ENCODE results near the gene PDXK. TPM values are rescaled to one million over a fixed set of nuclear protein-coding genes. Genes with fewer than 3 reads are reported as not detected.
A peak's percentile ranks its signal among the peaks of the same experiment; 100 is the strongest.

Gene PDXK
- total RNA-seq, 1 experiment from 2014 or later, result 210 TPM

DNA sequence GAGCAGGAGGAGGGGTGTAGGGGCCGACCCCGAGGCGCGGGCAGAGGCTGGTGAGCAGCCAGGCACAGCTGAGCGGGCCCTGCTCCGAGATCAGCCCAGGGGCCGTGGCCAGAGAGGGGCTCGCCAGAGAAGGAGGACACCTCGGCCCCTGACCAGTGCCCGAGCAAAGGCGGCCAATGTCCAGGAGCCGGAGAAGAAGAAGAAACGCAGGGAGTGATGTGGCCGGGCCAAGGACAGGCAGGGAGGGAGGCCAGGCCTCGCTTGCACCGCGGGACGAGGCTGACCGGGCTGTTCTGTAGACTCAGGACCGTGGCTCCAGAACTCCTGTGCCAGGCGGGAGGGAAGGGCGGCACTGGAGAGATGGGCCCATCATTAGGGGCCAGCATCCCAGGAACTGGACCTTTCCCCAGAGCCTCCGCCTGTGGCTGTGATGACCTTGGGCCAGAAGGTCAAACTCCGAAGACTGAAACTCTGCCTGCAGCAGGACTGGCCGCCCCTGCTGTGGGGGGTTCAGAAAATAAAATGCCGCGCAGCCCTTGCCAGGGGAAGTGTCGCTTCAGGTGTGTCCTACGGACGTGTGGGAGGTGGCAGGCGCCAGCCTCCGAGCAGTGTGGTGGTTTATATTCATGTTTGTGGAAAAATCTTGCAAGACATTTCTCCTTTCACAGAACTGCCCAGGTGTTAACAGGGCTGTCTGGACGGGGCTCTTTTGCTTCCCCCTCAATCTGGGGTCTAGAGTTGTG is 84.8 kb downstream of the PDXK start:
- Mint-ChIP-seq H3K4me3 (ENCODE audit: unreplicated experiment) (no peak overlapping the region), H3K27me3 (ENCODE audit: insufficient read depth, unreplicated experiment) (no peaks in the 10 kb centered on the region), H3K36me3 (ENCODE audit: insufficient read depth, unreplicated experiment) (peaks cover 41% of the 10 kb centered on the region), H3K4me1 (ENCODE audit: insufficient read depth, unreplicated experiment) (peaks cover 4% of the 10 kb centered on the region), H3K27ac (ENCODE audit: low read depth, unreplicated experiment) (no peak overlapping the region), H3K9me3 (ENCODE audit: unreplicated experiment) (no peaks in the 10 kb centered on the region)
- POLR2A ChIA-PET, result interaction anchor here (0.6 kb wide), 1 partner anchor 15 kb away, joined by 3 read pairs; no protein-coding TSS in a partner anchor
- DNase-seq (ENCODE audit: unreplicated experiment), result no peak
- CTCF ChIA-PET, result interaction anchor here (1.3 kb wide), 1 partner anchor 14 kb away, joined by 3 read pairs; the partner anchor contains the start of gene RRP1
- intact Hi-C loops (cut with micrococcal nuclease), result no loop called here
- BruUV-seq (replicated peaks), result TSS peak; percentile 27
- TF ChIP-seq, protein P1, sequence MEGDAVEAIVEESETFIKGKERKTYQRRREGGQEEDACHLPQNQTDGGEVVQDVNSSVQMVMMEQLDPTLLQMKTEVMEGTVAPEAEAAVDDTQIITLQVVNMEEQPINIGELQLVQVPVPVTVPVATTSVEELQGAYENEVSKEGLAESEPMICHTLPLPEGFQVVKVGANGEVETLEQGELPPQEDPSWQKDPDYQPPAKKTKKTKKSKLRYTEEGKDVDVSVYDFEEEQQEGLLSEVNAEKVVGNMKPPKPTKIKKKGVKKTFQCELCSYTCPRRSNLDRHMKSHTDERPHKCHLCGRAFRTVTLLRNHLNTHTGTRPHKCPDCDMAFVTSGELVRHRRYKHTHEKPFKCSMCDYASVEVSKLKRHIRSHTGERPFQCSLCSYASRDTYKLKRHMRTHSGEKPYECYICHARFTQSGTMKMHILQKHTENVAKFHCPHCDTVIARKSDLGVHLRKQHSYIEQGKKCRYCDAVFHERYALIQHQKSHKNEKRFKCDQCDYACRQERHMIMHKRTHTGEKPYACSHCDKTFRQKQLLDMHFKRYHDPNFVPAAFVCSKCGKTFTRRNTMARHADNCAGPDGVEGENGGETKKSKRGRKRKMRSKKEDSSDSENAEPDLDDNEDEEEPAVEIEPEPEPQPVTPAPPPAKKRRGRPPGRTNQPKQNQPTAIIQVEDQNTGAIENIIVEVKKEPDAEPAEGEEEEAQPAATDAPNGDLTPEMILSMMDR (IDR thresholded peaks at IDR 0.05; ENCODE audit: unreplicated experiment), result no peak

DNA sequence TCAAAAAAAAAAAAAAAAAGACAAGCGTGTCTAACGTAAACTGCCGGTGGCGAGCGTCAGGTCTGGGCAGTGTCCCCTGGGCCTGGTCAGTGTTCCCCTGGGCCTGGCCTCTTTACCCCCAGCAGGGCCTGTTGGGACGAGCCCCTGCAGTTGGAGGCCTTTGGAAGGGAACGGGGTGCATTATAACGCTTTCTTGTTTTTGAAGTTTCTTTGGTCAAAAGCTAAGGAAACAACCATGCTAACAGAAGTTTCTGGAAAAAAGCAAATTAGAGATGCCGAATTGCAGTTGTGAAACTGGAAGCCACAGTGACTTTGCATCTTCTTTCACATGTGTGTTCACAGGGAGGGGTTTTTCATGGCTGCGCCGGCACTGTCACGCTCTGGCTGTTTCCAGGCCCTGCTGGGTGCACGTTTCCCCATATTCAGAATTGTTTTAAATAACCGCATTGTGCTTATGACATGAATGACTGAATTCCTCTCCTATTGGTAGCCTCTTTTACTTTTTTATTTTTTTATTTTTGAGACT is 86.4 kb downstream of the PDXK start:
- ChIA-PET CTCF (interaction anchor here (0.9 to 1.6 kb wide), 3 partner anchors 11 to 170 kb away, joined by 3 to 5 read pairs (median 3); no protein-coding TSS in a partner anchor), POLR2A (interaction anchor here (1.0 kb wide), 1 partner anchor 58 kb away, joined by 4 read pairs; no protein-coding TSS in a partner anchor)
- no peaks in the 10 kb centered on the region for H3K27me3 Mint-ChIP-seq (ENCODE audit: insufficient read depth, unreplicated experiment)
- DNase-seq (ENCODE audit: unreplicated experiment), result no peak
- H3K9me3 Mint-ChIP-seq (ENCODE audit: unreplicated experiment), result no peaks in the 10 kb centered on the region
- TF ChIP-seq, protein P1 (IDR thresholded peaks at IDR 0.05; ENCODE audit: unreplicated experiment), result no peak
- H3K4me3 Mint-ChIP-seq (ENCODE audit: unreplicated experiment), result no peak overlapping the region
- no peak overlapping the region for H3K27ac Mint-ChIP-seq (ENCODE audit: low read depth, unreplicated experiment)
- intact Hi-C loops (cut with micrococcal nuclease), result no loop called here
- BruUV-seq (replicated peaks), result no TSS peak
- peaks cover 37% of the 10 kb centered on the region for H3K36me3 Mint-ChIP-seq (ENCODE audit: insufficient read depth, unreplicated experiment)
- H3K4me1 Mint-ChIP-seq (ENCODE audit: insufficient read depth, unreplicated experiment), result peaks cover 4% of the 10 kb centered on the region

DNA sequence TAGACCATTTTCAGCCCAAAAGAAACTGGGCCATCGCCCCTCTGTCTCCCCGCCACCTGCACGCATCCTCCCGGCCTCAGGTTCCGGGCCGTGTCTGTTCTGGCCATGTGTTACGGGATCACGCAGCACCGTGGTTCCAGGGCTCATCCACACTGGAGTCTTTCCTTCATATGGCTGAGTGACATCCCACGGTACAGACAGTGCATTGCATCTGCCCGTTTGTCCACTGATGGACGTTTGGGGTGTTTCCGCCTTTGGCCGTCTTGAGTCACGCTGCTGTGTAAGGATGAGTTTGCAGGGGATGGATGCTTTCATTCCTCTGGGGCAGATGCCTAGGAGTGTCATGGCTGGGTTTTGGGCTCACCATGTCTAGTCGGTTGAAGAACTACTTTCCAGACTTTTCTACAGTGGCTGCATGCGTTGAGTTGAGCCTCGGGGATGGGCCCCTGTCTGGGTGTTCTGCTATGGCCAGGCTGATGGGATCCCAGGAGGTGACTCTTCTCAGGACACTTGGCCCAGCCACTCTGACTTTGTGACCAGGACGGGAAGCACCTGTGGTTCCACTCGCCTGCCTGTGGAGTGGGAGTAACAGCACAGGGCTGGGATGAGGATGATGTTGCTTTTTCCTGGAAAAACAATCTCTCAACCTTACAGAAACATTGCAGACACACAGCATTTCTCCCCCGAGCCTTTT is 87.2 kb downstream of the PDXK start:
- TF ChIP-seq, protein P1 (IDR thresholded peaks at IDR 0.05; ENCODE audit: unreplicated experiment), result no peak
- Mint-ChIP-seq H3K9me3 (ENCODE audit: unreplicated experiment) (no peaks in the 10 kb centered on the region), H3K4me1 (ENCODE audit: insufficient read depth, unreplicated experiment) (peaks cover 10% of the 10 kb centered on the region), H3K27me3 (ENCODE audit: insufficient read depth, unreplicated experiment) (no peaks in the 10 kb centered on the region), H3K27ac (ENCODE audit: low read depth, unreplicated experiment) (no peak overlapping the region), H3K36me3 (ENCODE audit: insufficient read depth, unreplicated experiment) (peaks cover 28% of the 10 kb centered on the region), H3K4me3 (ENCODE audit: unreplicated experiment) (no peak overlapping the region)
- intact Hi-C loops (cut with micrococcal nuclease), result no loop called here
- ChIA-PET CTCF (no interaction called here), POLR2A (interaction anchor here (0.6 to 1.0 kb wide), 2 partner anchors 39 to 58 kb away, joined by 3 to 4 read pairs; no protein-coding TSS in a partner anchor)
- TSS peak; percentile 15 for BruUV-seq (replicated peaks)
- DNase-seq (ENCODE audit: unreplicated experiment), result no peak

DNA sequence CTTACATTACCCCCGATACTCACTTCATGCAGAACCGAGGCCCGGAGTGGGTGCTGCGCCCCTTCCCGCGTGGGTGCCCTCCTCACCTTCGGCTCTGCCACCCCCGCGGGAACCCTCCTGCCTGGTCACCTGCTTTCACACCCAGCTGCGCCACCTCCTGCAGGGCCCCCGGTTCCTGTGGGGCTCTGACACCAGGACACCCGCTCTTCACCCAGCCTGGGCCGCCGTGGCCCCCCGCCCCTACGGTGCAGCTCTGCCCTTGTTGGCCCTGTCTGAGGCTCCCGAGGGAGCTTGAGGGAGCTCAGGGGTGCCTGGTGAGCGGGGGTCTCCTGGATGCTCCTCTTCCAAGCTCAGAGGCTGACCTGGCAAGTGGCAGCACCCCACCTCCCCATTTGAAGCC is 89.4 kb downstream of the PDXK start:
- no peak overlapping the region for H3K4me3 Mint-ChIP-seq (ENCODE audit: unreplicated experiment)
- POLR2A ChIA-PET, result interaction anchor here (0.7 to 0.8 kb wide), 2 partner anchors 11 to 203 kb away, joined by 3 read pairs; no protein-coding TSS in a partner anchor
- peaks cover 19% of the 10 kb centered on the region for H3K4me1 Mint-ChIP-seq (ENCODE audit: insufficient read depth, unreplicated experiment)
- TF ChIP-seq, protein P1 (IDR thresholded peaks at IDR 0.05; ENCODE audit: unreplicated experiment), result no peak
- intact Hi-C loops (cut with micrococcal nuclease), result no loop called here
- peaks cover 8% of the 10 kb centered on the region for H3K36me3 Mint-ChIP-seq (ENCODE audit: insufficient read depth, unreplicated experiment)
- BruUV-seq (replicated peaks), result no TSS peak
- DNase-seq (ENCODE audit: unreplicated experiment), result no peak
- CTCF ChIA-PET, result interaction anchor here (0.5 to 1.3 kb wide), 7 partner anchors 142 to 267 kb away, joined by 3 to 7 read pairs (median 3); no protein-coding TSS in a partner anchor
- H3K9me3 Mint-ChIP-seq (ENCODE audit: unreplicated experiment), result no peaks in the 10 kb centered on the region
- no peak overlapping the region for H3K27ac Mint-ChIP-seq (ENCODE audit: low read depth, unreplicated experiment)
- H3K27me3 Mint-ChIP-seq (ENCODE audit: insufficient read depth, unreplicated experiment), result no peaks in the 10 kb centered on the region
